ENCODE results near the gene SCAPER.
"Not testable (repeated sequence)": the region's sequence is repeated elsewhere in the genome, so short reads cannot be mapped to it uniquely, and the experiment has no call there.

Gene SCAPER

DNA sequence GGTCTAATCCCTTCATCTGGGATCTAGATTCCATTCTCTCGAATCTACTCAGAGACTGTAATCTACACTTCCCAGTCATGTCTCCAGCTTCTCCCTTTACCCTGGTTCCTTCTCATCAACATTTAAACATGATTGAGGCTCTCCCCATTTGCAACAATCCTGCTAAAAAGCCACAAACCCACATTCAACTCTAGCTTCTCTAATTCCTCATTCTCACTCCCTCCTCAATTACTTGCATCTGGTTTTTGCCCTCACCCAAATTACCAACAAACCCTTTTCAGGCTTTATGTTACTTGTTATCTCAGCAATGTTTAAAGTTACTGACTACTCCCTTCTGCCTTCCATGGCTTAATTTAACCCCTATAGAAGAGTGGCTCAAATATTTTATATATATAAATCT lies 605.4 kb downstream of the SCAPER start:
- no peak for DNase-seq

DNA sequence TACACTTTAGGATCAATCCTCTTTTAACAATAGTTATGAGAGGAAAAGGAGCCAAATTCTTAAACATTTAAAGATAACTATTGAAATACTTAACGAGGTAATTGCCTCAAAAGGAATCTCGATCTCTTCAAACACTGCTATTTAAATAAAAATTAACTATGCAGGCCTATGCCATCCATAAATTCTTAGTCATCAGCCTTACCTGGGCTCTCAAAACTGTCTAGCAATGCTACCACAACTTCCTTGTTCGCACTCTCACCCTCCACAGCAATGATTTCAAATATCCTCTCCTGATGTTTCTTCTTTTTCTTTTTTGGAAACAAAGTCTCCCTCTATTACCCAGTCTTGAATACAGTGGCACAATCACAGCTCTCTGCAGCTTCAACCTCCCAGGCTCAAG lies 606.2 kb downstream of the SCAPER start:
- DNase-seq = no peak

DNA sequence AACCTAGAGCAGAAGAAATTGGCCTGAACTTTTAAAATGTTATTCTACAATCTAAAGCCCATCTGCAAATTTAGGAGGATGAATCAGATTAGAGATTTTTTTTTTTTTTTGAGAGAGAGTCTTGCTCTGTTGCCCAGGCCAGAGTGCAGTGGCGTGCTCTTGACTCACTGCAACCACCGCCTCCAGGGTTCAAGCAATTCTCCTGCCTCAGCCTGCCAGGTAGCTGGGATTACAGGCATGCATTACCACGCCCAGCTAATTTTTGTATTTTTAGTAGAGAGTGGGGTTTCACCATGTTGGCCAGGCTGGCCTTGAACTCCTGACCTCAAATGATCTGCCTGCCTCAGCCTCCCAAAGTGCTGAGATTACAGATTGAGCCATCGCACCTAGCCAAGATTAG lies 607.2 kb downstream of the SCAPER start:
- DNase-seq = not testable (repeated sequence)

Measured in NCI-H2081 (cell line).